SK-N-SH (cell line): ENCODE data around the gene UGT1A7. TPM values are rescaled to one million over a fixed set of nuclear protein-coding genes. Genes with fewer than 3 reads are reported as not detected.

ENCODE experiments used
- CTCF ChIA-PET: fragments of 300-600, 350-600 bp; formaldehyde crosslinking; extraction: SDS; loops from one replicate; lab custom pipeline; 2021; lab: Yijun Ruan, JAX
- POLR2A ChIA-PET: fragments of 350-600 bp; sonication (Branson Sonifier 250); formaldehyde crosslinking; extraction: SDS; loops from one replicate; lab custom pipeline; 2020; ENCODE audit warnings: antibody characterized with exemption, inconsistent platforms; lab: Yijun Ruan, JAX
- DNase-seq: peaks from one replicate; pipeline ENCODE4 v3.0.0; 2012
- H2AFZ ChIP-seq: fragments of 200-600 bp; sonication (generic); 2 replicates; pipeline ENCODE4 v1.8.1; 2016; ENCODE audit warnings: antibody characterized with exemption, mild to moderate bottlenecking, low read depth
- H3F3A ChIP-seq: fragments of 200-600 bp; sonication (generic); replicated peaks from 2 replicates; pipeline ENCODE3; 2016; ENCODE audit warnings: antibody characterized with exemption, mild to moderate bottlenecking; ENCODE audit not compliant: insufficient read depth
- H3K27ac ChIP-seq, 2 experiments: fragments of 200-500 bp in 1 of 2; fragments of 200-600 bp in 1 of 2; sonication (Bioruptor generic) in 1 of 2; sonication (generic), shearing (Covaris generic) in 1 of 2; 2 replicates each; pipeline versions ENCODE4 v1.5.1 to v1.6.1; 2014 to 2016; ENCODE audit warnings: low read depth in 2 of 2, inconsistent platforms in 1 of 2, low read length in 1 of 2, mild to moderate bottlenecking in 1 of 2, mixed read lengths in 1 of 2
- H3K27me3 ChIP-seq: fragments of 200-600 bp; sonication (generic), shearing (Covaris generic); 2 replicates; pipeline ENCODE4 v1.6.1; 2016; ENCODE audit warnings: mixed run types; ENCODE audit not compliant: insufficient read depth
- H3K36me3 ChIP-seq, 2 experiments: fragments of 200-500 bp in 1 of 2; fragments of 200-600 bp in 1 of 2; sonication (Bioruptor generic) in 1 of 2; sonication (generic) in 1 of 2; replicated peaks in 1 of 2; 2 replicates each; pipeline versions ENCODE3 to v1.5.1; 2014 to 2016; ENCODE audit warnings: low read length in 1 of 2, mild to moderate bottlenecking in 1 of 2; ENCODE audit not compliant: insufficient read depth in 2 of 2, control insufficient read depth in 1 of 2
- H3K4me1 ChIP-seq, 2 experiments: fragments of 200-500 bp in 1 of 2; fragments of 200-600 bp in 1 of 2; sonication (Bioruptor generic) in 1 of 2; sonication (generic), shearing (Covaris generic) in 1 of 2; 2 replicates each; pipeline versions ENCODE4 v1.5.1 to v1.6.1; 2014 to 2016; ENCODE audit warnings: low read depth in 1 of 2, low read length in 1 of 2, mixed run types in 1 of 2; ENCODE audit not compliant: insufficient read depth in 2 of 2, control insufficient read depth in 1 of 2
- H3K4me2 ChIP-seq: fragments of 200-600 bp; sonication (generic), shearing (Covaris generic); 2 replicates; pipeline ENCODE4 v1.6.1; 2017; ENCODE audit warnings: mixed run types
- H3K4me3 ChIP-seq, 2 experiments: fragments of 200-500 bp in 1 of 2; fragments of 200-600 bp in 1 of 2; sonication (Bioruptor generic) in 1 of 2; sonication (generic), shearing (Covaris generic) in 1 of 2; 2 replicates each; pipeline versions ENCODE4 v1.5.1 to v1.8.1; 2014 to 2016; ENCODE audit warnings: low read depth in 2 of 2, inconsistent platforms in 1 of 2, low read length in 1 of 2, mild to moderate bottlenecking in 1 of 2, mixed read lengths in 1 of 2, moderate library complexity in 1 of 2
- H3K79me2 ChIP-seq: fragments of 200-600 bp; sonication (generic); 2 replicates; pipeline ENCODE4 v1.8.1; 2017; ENCODE audit warnings: mild to moderate bottlenecking; ENCODE audit not compliant: insufficient read depth
- H3K9ac ChIP-seq: fragments of 200-600 bp; sonication (generic); 2 replicates; pipeline ENCODE4 v1.6.1; 2017; ENCODE audit warnings: mixed run types
- H3K9me2 ChIP-seq: fragments of 200-600 bp; sonication (generic); 2 replicates; pipeline ENCODE4 v1.6.1; 2017; ENCODE audit warnings: mixed run types
- H3K9me3 ChIP-seq: fragments of 200-600 bp; sonication (generic); 2 replicates; pipeline ENCODE4 v1.6.1; 2017; ENCODE audit warnings: mixed run types, mild to moderate bottlenecking, moderate library complexity
- H4K20me1 ChIP-seq: fragments of 200-600 bp; sonication (generic); 2 replicates; pipeline ENCODE4 v1.6.1; 2017; ENCODE audit warnings: mild to moderate bottlenecking, mixed run types; ENCODE audit not compliant: insufficient read depth
- CHD2 ChIP-seq: fragments of 150-350 bp; IDR thresholded peaks from 2 replicates; pipeline ENCODE4 v1.6.1; 2018; ENCODE audit warnings: low read length; ENCODE audit not compliant: partially characterized antibody
- ELF1 ChIP-seq: IDR thresholded peaks from 2 replicates; pipeline ENCODE4 v1.4.0; 2012
- EZH2phosphoT487 ChIP-seq: fragments of 200-600 bp; sonication (generic); IDR thresholded peaks from 2 replicates; pipeline ENCODE4 v1.6.1; 2017; ENCODE audit warnings: low read depth, mixed run types, mild to moderate bottlenecking, antibody characterized with exemption, moderate library complexity, borderline replicate concordance
- IRF3 ChIP-seq: fragments of 150-350 bp; IDR thresholded peaks from 2 replicates; pipeline ENCODE4 v1.6.1; 2016; ENCODE audit warnings: mild to moderate bottlenecking, low read depth, low read length
- TEAD4 ChIP-seq: IDR thresholded peaks from 2 replicates; pipeline ENCODE4 v1.4.0; 2012; ENCODE audit warnings: mild to moderate bottlenecking, borderline replicate concordance; ENCODE audit not compliant: insufficient read depth
- USF1 ChIP-seq: IDR thresholded peaks from 2 replicates; pipeline ENCODE4 v1.4.0; 2012; ENCODE audit warnings: low read depth, borderline replicate concordance
- ZBTB33 ChIP-seq: IDR thresholded peaks from 2 replicates; pipeline ENCODE4 v1.4.0; 2012; ENCODE audit warnings: low read depth, borderline replicate concordance
- WGBS: methylation state at CpG from one replicate; pipeline ENCODE4 v1.1.6; 2017; ENCODE audit warnings: low lambda C conversion rate; 5-methylcytosine and 5-hydroxymethylcytosine counted together
- polyA plus RNA-seq, 3 experiments: library from polyadenylated mRNA; depleted of rRNA; stranded (reverse); fragments of >200 nt; gene quantifications; 2 replicates each; pipeline ENCODE4 v1.2.3, GENCODE V29; 2012
- TF ChIP-seq, protein P1 (sequence below): IDR thresholded peaks from 2 replicates; pipeline ENCODE4; 2012

UGT1A7 gene
- polyA plus RNA-seq, 1 of the 3 experiments (the other 2 are of a cell fraction): not detected

DNA sequence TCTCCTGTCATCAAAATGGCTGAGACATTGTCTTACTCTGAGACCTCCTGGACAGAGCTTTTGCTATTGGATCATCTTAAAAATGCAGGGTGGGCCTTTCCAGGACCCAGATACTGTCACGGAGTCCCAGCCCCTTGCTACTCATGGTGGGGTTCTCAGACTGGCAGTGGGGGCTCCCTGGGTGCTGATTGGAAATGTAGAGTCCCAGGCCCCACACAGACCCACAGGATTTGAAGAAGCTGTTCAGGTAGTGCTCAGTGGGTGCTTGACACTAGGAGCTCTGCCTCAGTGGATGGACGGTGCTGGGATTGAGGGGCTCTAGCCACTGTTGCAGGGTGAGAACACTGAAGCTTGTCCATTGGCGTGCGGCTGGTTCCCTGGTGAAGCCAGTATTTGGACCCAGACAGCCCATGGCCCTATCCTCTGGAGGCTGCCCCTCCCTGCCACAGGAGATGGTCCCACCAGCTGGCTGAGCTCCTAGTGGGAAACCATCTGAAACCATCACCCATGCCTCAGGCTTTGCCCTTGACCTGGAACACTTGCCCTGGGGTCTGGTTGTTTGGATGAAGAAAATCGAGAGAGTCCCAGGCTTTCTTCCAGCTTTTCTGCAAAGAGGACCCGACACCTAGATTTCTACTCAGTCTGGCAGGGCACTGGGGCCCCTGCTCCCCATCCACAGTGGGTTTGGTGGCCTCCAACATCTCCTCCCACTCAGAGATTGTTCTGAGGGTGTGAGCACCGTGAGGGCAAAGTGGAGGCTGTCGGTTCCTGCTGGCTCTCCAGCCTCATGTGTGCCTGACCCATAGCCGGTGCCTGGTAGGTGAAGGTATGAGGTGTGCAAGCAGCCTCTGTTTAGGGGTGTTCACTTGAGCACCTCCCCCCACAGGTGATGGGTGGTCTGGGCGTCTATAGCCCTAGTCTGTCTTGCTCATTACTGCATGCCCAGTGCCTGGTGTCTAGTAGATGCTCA lies 126.5 kb downstream of the UGT1A7 start (continued):
- TF ChIP-seq IRF3 (no peak), CHD2 (no peak), ELF1 (no peak)

DNA sequence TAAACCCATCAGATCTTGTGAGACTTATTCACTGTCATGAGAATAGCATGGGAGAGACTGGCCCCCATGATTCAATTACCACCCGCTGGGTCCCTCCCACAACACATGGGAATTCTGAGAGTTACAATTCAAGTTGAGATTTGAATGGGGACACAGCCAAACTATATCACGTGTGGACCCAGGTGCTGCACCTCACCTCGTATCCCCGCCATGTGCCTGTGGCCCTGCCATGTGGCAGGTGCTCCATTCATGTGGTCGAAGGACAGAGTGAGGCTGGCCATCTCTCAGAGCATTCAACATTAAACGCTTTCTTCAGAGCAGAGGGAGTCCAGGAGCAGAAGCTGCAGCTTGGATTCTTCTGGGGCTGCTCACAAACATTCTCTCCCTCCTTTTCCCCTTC lies 128.7 kb downstream of the UGT1A7 start:
- TF ChIP-seq ZBTB33: no peak
- TF ChIP-seq, protein P1, sequence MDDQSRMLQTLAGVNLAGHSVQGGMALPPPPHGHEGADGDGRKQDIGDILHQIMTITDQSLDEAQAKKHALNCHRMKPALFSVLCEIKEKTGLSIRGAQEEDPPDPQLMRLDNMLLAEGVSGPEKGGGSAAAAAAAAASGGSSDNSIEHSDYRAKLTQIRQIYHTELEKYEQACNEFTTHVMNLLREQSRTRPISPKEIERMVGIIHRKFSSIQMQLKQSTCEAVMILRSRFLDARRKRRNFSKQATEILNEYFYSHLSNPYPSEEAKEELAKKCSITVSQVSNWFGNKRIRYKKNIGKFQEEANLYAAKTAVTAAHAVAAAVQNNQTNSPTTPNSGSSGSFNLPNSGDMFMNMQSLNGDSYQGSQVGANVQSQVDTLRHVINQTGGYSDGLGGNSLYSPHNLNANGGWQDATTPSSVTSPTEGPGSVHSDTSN: no peak
- TF ChIP-seq USF1: no peak
- TF ChIP-seq TEAD4: no peak
- no peak for TF ChIP-seq EZH2phosphoT487
- Histone ChIP-seq H3K27me3 (no peaks in the 10 kb centered on the region; the same call in 1 of the 2 replicates), H3K27ac (no peak overlapping the region), H2AFZ (no peak overlapping the region), H3K4me1 (no peaks in the 10 kb centered on the region), H3K9me2 (no peaks in the 10 kb centered on the region), H3K79me2 (no peaks in the 10 kb centered on the region), H3K9ac (no peak overlapping the region), H3K36me3 (no peaks in the 10 kb centered on the region), H3K4me2 (no peak overlapping the region), H3F3A (no peaks in the 10 kb centered on the region), H3K9me3 (no peaks in the 10 kb centered on the region; the same call in 1 of the 2 replicates), H4K20me1 (no peaks in the 10 kb centered on the region), H3K4me3 (no peak overlapping the region)
- 54% methylated on average over 6 of the region's 6 CpGs for WGBS
- DNase-seq: no peak
- ChIA-PET POLR2A (no interaction called here), CTCF (no interaction called here)
